Adrenal gland (tissue), 5 donors: ENCODE measurements around the gene C1QB.

Experiments used
- POLR2A ChIP-seq, 2 donors: fragments of 450-650 bp; IDR thresholded peaks; one replicate each; pipeline ENCODE4 v1.6.1; 2017; ENCODE audit warnings: antibody characterized with exemption in 2 of 2, mild to moderate bottlenecking in 2 of 2, moderate library complexity in 1 of 2
- TF ChIP-seq, protein P1 (sequence below), 6 experiments: fragments of 450-650 bp in 4 of 6; fragments of 200-600 bp in 2 of 6; sonication (generic) in 1 of 6; IDR thresholded peaks; 1 replicate in 5 of 6; 2 replicates in 1 of 6; pipeline versions ENCODE4 v1.5.1 to v1.8.0; 2016 to 2021; ENCODE audit warnings: antibody characterized with exemption in 6 of 6, mild to moderate bottlenecking in 2 of 6, moderate library complexity in 1 of 6
- donor health status: DM: no; HTN: no; CAD: no.

DNA sequence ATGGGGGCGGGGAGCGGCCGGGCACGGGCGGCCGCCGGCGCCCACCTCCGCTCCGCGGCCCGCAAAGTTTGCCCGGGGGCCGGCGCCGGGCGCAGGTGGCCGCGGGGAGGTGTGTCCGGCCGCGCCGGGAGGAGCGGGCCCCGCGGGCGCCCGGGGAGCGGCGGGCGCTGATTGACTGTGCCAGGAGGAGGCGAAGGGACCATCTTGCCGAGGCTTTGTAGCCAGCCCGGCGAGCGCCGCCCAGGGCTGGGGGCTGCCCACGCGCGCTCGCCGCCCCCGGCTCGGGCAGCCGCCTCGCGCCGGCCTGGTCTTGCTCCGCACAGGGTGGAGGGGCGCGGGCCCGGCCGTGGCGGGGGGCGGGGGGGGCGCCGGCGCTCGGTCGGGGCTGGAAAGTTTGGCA, 58.0 kb downstream of the C1QB start:
- TF ChIP-seq, protein P1, sequence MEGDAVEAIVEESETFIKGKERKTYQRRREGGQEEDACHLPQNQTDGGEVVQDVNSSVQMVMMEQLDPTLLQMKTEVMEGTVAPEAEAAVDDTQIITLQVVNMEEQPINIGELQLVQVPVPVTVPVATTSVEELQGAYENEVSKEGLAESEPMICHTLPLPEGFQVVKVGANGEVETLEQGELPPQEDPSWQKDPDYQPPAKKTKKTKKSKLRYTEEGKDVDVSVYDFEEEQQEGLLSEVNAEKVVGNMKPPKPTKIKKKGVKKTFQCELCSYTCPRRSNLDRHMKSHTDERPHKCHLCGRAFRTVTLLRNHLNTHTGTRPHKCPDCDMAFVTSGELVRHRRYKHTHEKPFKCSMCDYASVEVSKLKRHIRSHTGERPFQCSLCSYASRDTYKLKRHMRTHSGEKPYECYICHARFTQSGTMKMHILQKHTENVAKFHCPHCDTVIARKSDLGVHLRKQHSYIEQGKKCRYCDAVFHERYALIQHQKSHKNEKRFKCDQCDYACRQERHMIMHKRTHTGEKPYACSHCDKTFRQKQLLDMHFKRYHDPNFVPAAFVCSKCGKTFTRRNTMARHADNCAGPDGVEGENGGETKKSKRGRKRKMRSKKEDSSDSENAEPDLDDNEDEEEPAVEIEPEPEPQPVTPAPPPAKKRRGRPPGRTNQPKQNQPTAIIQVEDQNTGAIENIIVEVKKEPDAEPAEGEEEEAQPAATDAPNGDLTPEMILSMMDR (IDR thresholded peaks at IDR 0.05): no peak
- no peak for TF ChIP-seq POLR2A (IDR thresholded peaks at IDR 0.05)
